HG03159 (cell line): ENCODE measurements around the gene PMVK.
"Not testable (repeated sequence)": the region's sequence is repeated elsewhere in the genome, so short reads cannot be mapped to it uniquely, and the experiment has no call there.

Source experiments
- ATAC-seq: cut with Tn5 transposase; IDR thresholded peaks from one replicate; pipeline ENCODE4 v1.9.1; 2021; ENCODE audit warnings: mild to moderate bottlenecking, moderate library complexity; ENCODE audit not compliant: unreplicated experiment

Gene PMVK

GRCh38 chr1:154925335-154926170, 11.0 kb downstream of the PMVK start:
- ATAC-seq = no peak

- ATAC-seq = no peak
These were observed 12.8 kb downstream of the PMVK start for GRCh38 chr1:154923695-154924094.

- no peak for ATAC-seq
These were observed 23.2 kb downstream of the PMVK start for GRCh38 chr1:154913273-154913672.

DNA sequence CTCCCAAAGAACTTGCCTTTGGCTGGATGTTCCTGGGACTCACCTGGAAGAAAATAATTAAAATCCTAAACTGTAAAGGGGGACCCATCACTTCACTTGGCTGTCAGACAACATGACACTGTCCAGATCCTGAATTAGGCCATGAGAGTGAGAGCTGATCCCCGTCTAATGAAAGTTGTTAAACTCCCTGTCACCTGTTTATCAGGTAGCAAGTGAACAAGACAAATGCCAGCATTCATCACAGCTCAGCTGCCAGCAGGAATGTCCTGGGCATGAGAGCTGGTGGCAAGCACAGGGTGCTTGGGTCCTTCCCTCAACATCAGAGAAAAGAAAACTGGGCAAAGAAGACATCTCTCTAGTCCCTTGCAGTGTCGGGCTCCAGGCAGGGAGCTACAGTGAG, 23.8 kb downstream of the PMVK start:
- ATAC-seq = no peak

DNA sequence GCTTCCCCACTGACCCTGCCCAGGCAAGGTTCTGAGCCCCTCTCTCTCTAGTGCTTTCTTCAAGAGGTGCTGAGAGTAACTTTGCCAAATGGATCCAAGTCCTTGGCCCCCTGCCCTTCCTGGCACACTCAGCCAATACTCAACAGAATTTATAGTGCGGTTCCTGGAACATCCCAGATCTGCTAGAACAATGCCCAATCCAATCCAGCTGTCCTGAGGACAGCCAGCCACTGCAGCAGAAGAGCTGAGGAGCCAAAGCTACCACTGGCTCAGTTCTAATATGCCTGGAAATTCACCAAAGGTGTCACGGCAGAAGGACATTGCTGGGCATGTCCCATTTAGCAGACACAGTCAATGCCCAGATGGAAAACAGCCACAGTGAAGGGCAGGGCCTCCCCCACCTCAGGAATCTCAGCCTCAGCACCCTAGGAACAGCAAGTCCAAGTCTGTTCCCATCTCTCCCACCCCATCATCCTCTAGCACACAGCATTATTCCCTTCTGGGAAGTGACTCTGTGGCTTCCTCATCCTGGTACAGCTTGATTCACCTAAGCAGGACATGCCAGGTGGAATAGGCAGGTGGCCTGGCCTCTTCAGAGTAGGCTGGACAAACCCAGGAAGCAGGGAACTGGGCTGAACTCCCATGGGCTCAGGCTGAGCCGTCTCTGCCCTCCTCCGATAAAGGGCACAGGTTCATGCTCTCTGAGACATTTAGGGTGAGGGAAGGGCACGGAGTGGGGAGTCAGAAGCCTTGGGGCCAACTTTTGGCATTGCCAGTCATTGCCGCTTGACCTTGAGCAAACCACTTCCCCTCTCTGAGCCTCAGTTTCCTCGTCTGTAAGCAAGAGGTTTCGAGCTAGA, 24.6 kb downstream of the PMVK start:
- no peak for ATAC-seq

DNA sequence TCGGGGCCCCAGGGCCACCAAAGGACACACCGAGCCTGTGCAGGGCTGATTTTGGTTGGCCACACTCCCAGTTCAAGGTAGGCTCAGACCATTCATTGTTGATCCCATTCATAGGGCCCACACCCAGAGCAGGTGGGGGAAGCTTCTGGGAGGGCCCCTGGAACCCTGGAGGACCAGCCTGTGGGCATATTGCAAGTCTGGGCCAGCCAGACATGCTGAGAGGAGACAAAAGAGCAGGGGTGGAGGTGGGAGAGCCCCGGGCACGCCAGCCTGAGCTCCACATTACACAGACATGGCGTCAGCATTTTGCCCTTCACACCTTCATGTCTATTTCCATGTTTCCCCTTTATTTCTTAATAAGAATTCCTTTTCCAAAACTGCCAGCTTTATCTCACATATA, 25.7 kb downstream of the PMVK start:
- ATAC-seq = no peak

GRCh38 chr1:154908937-154909336, 27.6 kb downstream of the PMVK start:
- no peak for ATAC-seq

- not testable (repeated sequence) for ATAC-seq
These were observed 28.4 kb downstream of the PMVK start for GRCh38 chr1:154908129-154908528.

GRCh38 chr1:154906621-154907081, 29.9 kb downstream of the PMVK start:
- ATAC-seq = no peak

GRCh38 chr1:154902938-154903566, 33.5 kb downstream of the PMVK start:
- no peak for ATAC-seq

DNA sequence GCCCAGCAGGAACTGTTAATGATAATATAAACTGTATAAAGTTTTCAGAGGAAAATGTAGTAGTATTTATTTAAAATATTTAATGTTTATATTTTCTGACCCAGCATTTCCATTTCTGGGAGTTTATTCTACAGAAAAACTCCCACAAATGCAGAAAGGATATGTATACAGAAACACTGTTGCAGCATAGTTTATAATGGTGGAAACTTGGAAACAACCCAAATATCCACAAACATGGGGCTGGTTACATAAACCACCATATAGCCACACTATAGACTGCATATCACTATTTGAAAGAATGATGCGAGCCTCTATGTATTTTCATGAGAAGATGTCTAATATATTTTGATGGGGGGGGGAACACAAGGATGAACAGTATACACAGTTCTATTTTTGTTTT, 34.9 kb downstream of the PMVK start:
- ATAC-seq = no peak

- no peak for ATAC-seq
These were observed 37.5 kb downstream of the PMVK start for GRCh38 chr1:154899041-154899440.

- no peak for ATAC-seq
These were observed 39.7 kb downstream of the PMVK start for GRCh38 chr1:154896771-154897286.

GRCh38 chr1:154895798-154896197, 40.7 kb downstream of the PMVK start:
- ATAC-seq = no peak

DNA sequence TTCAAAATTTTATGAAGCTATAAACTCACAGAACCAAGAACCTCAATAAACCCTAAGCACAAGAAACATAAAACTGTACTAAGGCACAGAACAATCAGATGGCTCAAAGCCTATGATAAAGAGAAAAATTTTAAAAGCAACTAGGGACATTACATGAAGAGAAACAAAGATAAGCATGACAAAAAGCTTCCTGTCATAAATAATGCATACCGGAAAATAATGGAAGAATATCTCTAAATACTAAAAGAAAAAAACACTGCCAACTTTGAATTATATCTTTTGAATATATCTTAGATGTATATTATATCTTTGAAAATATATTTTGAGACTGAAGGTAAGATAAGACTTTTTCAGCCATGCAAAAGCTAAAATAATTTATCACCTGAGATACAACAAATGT, 45.1 kb downstream of the PMVK start:
- ATAC-seq = no peak

DNA sequence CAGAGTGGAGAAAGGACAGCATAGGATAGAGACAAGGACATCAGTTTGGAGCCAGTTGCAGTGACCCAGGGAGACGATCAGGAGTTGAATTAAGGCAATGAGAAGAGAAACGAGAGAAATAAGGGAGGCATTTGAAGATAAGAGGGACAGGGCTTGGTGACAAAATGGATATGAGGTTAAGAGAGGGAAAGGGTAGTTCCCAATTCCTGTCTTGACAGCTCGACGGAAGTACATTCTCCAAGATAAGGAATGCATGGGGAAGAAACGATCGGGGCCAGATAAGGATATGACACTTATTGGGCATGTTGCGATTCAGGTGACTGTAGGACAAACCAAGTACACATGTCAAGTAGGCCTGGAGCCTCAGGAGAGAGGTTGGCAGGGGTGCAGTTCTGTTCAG, 47.8 kb downstream of the PMVK start:
- ATAC-seq = no peak

- ATAC-seq = no peak
These were observed 50.1 kb downstream of the PMVK start for GRCh38 chr1:154886281-154887015.

DNA sequence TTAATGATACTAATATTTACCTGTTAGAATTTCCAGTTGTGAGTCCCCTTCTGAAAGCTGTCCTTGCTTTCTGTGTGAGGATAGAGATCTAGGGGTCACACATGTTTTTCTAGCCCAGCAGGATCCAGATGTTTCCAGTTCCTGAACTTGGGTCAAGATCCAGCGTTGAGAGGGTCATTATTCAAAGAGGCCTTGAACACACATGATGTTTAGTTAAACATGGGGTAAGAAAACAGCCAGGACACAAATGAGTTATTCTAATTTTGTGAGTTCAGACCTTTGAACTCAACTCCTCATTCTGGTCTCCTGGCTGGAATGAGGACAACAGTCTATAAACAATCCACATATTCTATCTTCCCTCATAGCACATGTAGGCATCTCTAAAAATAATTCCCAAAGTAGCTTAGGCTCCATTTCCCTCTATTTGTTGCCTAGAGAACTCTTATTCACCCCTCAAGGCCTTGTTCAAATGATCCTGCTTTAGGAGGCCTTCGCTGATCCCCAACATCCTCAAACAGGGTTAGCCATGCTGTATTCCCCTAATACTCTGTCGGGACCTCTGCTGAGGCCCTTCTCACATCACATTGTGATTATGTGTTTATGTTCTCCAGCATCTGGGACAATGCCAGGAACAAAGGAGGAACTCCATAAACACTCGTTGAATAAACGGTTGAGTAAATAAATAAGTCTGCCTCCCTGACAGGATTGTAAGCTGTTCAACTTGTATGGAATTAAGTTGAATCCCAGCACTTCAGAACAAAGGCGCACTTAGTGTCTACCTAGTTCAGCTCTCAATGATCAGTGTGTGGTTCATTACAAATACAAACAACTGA, 51.4 kb downstream of the PMVK start:
- ATAC-seq = no peak
